ENCODE data around the gene TMPRSS9.

Gene TMPRSS9

GRCh38 chr19:2333027-2333806, 26.8 kb upstream of the TMPRSS9 start:
- TF ChIP-seq GATA2 (IDR thresholded peaks at IDR 0.05; ENCODE audit: low read depth, low read length) (no peak), GATA3 (IDR thresholded peaks at IDR 0.05; ENCODE audit: low read depth, low read length) (no peak)

- TF ChIP-seq GATA3 (IDR thresholded peaks at IDR 0.05; ENCODE audit: low read depth, low read length) (no peak), GATA2 (IDR thresholded peaks at IDR 0.05; ENCODE audit: low read depth, low read length) (no peak)
Observed at GRCh38 chr19:2333807-2334211, 26.3 kb upstream of the TMPRSS9 start.

GRCh38 chr19:2334426-2334825, 25.6 kb upstream of the TMPRSS9 start:
- TF ChIP-seq GATA3 (IDR thresholded peaks at IDR 0.05; ENCODE audit: low read depth, low read length) (no peak), GATA2 (IDR thresholded peaks at IDR 0.05; ENCODE audit: low read depth, low read length) (no peak)

- TF ChIP-seq GATA3 (IDR thresholded peaks at IDR 0.05; ENCODE audit: low read depth, low read length) = no peak
- no peak for TF ChIP-seq GATA2 (IDR thresholded peaks at IDR 0.05; ENCODE audit: low read depth, low read length)
Observed at GRCh38 chr19:2334986-2335846, 24.8 kb upstream of the TMPRSS9 start.

- TF ChIP-seq GATA3 (IDR thresholded peaks at IDR 0.05; ENCODE audit: low read depth, low read length) (no peak), GATA2 (IDR thresholded peaks at IDR 0.05; ENCODE audit: low read depth, low read length) (no peak)
Observed at GRCh38 chr19:2335848-2336247, 24.2 kb upstream of the TMPRSS9 start.

GRCh38 chr19:2336528-2337328, 23.3 kb upstream of the TMPRSS9 start:
- TF ChIP-seq GATA3 (IDR thresholded peaks at IDR 0.05; ENCODE audit: low read depth, low read length) (no peak), GATA2 (IDR thresholded peaks at IDR 0.05; ENCODE audit: low read depth, low read length) (no peak)

- TF ChIP-seq GATA3 (IDR thresholded peaks at IDR 0.05; ENCODE audit: low read depth, low read length) (no peak), GATA2 (IDR thresholded peaks at IDR 0.05; ENCODE audit: low read depth, low read length) (no peak)
Observed at GRCh38 chr19:2337329-2337707, 22.7 kb upstream of the TMPRSS9 start.

GRCh38 chr19:2338055-2338615, 21.9 kb upstream of the TMPRSS9 start:
- TF ChIP-seq GATA2 (IDR thresholded peaks at IDR 0.05; ENCODE audit: low read depth, low read length) = no peak
- no peak for TF ChIP-seq GATA3 (IDR thresholded peaks at IDR 0.05; ENCODE audit: low read depth, low read length)

GRCh38 chr19:2338751-2339643, 21.1 kb upstream of the TMPRSS9 start:
- TF ChIP-seq GATA3 (IDR thresholded peaks at IDR 0.05; ENCODE audit: low read depth, low read length) (no peak), GATA2 (IDR thresholded peaks at IDR 0.05; ENCODE audit: low read depth, low read length) (no peak)

- no peak for TF ChIP-seq GATA3 (IDR thresholded peaks at IDR 0.05; ENCODE audit: low read depth, low read length)
- no peak for TF ChIP-seq GATA2 (IDR thresholded peaks at IDR 0.05; ENCODE audit: low read depth, low read length)
Observed at GRCh38 chr19:2339644-2340310, 20.3 kb upstream of the TMPRSS9 start.

GRCh38 chr19:2340496-2341243, 19.4 kb upstream of the TMPRSS9 start:
- no peak for TF ChIP-seq GATA2 (IDR thresholded peaks at IDR 0.05; ENCODE audit: low read depth, low read length)
- TF ChIP-seq GATA3 (IDR thresholded peaks at IDR 0.05; ENCODE audit: low read depth, low read length) = no peak

All from SH-SY5Y (cell line).